Hematopoietic multipotent progenitor cell treated with erythropoietin and hydrocortisone succinate and interleukin-3 and kit ligand, for 4 days (in vitro differentiated cells): ENCODE measurements around the gene IL21R.
"Not testable (repeated sequence)": the region's sequence is repeated elsewhere in the genome, so short reads cannot be mapped to it uniquely, and the experiment has no call there.

Experiments used
- DNase-seq: peaks from one replicate; pipeline ENCODE4 v3.0.0-alpha.2; 2015

IL21R gene

DNA sequence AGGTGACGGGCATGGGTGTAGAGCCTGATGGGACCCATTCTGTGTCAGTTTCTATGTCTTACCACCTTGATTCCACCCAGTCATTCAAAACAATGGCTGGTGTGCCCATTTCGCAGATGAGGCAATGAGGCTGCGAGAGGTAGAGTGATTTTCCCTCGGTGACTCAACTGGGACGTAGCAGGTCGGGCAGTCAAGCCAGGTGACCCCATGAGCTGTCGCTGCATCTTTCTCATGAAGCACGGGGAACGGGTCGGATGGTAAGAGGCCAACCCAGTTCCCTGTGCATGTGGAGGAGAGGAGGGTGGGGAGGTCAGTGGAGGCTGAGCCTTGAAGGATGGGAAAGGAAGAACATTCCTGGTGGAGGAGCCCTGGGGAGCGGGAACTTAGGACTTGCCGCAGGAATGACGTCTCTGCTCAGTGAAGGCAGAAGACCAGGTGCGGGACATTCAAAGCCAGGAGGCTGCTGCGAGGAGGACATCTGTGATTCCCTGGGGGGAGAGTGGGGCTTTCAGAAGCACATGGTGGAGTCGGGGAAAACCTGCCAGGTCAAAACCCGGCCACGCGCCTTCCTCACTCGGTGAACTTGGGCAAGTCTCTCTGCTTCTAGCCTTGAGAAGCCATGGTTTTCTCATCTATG lies 1.1 kb downstream of the IL21R start:
- no peak for DNase-seq

GRCh38 chr16:27403601-27403992 lies 1.6 kb downstream of the IL21R start:
- DNase-seq: no peak

DNA sequence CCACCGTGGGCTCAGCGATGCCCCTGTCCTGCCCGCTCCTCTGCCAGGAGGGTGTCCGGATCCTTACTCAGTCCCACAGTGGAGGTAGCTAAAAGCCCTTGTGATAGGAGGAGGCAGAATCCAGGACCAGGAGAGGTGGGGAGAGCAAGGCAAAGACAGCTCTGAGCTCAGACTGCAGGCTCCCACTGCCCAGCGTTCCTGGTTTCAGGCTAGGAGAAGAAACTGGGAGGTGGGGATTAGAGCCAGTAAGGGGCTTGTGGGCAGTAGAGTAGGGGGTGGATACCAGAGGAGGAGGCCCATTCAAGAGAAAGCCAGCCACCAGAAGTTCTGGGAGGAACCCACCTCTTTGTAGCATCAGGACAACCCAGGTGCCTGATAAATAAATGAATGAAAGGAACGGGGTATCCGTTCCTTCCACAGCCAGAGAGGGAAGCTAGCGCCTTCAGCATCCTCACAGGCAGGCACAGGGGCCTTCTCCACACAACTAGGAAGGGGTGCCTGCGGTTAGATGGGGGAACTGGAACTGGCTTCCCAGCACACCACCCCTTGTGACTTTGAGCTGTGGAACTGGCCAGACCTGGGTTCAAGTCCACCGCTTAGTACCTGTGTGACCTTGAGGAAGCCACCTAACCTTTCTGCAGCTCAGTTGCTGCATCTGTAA lies 2.3 kb downstream of the IL21R start:
- no peak for DNase-seq

- DNase-seq: peak; percentile 38
These were observed 3.8 kb downstream of the IL21R start for GRCh38 chr16:27405546-27406451.

DNA sequence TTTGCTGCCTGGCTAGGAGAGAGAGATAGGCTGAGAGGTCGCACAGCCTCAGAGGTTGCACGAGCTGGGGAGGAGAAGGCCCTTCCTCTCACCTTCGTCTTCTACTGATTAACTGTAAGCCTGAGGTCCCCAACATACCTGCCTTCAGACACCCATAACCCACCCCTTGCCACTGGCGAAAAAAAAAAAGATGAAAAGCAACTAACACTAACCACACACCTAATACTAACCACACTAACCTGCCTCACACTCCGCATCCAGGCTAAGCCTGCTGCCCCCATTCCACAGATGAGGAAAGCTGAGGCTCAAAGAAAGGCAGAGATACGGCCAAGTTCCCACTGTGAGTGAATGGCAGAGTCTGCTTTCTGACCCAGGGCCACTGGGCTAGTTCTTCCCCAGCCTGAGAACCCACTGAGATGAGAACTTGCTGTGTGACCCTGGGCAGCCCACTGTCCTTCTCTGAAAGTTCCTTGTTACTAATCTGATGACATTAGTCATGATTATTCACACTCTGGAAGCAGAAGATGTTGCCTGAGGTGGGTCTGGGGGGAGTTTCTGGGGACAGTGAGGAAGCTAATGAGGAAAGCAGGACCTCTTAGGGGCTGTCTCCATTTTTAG lies 4.6 kb downstream of the IL21R start:
- DNase-seq: no peak

DNA sequence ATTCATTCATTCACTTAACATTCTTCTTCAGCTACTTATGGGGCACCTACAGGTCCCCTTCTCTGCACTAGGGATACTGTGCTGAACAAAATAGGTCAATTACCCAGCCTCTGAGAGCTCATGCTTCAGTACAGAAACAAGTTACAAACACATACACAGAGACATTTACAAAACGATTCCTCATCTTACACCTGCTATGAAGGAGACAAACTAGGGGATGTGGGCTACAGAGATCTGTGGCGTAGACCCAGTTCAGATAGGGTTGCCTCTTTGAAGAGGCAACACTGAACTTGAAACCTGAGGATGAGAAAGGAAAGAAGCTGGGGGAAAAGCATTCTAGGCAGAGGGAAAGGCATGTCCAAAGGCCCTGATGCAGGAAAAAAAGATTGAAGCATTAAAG lies 5.2 kb downstream of the IL21R start:
- no peak for DNase-seq

GRCh38 chr16:27408012-27408601 lies 6.1 kb downstream of the IL21R start:
- peak; percentile 63 for DNase-seq

GRCh38 chr16:27408602-27409031 lies 6.6 kb downstream of the IL21R start:
- no peak for DNase-seq

- not testable (repeated sequence) for DNase-seq
These were observed 8.0 kb downstream of the IL21R start for GRCh38 chr16:27409958-27410357.

DNA sequence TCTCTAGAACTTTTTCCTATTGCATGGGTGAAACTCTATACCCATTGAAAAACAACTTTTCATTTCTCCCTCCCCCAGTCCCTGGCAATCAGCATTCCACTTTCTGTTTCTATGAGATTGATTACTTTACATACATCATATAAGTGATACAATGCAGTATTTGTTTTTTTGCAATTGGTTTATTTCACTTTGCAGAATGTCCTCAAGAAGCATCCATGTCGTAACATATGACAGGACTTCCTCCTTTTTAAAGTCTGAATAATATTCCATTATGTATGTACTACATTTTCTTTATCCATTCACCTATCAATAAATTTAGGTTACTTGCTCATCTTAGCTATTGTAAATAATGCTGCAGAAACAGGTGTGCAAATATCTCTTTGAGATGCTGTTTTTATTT lies 8.8 kb downstream of the IL21R start:
- DNase-seq: no peak

DNA sequence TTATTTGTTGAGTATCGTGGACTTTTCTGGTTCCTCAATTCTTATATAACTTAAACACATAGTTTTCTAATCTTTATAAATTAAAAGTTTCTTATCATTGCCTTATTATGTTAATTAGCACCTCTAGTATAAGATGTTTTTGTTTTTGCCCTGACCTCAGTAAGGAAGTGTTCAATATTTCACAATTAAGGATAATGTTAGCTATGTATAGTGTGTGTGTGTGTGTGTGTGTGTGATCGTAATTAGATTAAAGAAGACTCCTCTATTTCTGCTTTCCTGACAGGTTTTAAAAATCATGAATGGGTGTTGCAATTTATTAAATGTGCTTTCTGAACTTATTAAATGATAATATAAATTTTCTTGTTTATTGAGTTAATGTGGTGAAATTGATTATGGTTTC lies 12.0 kb downstream of the IL21R start:
- DNase-seq: no peak

DNA sequence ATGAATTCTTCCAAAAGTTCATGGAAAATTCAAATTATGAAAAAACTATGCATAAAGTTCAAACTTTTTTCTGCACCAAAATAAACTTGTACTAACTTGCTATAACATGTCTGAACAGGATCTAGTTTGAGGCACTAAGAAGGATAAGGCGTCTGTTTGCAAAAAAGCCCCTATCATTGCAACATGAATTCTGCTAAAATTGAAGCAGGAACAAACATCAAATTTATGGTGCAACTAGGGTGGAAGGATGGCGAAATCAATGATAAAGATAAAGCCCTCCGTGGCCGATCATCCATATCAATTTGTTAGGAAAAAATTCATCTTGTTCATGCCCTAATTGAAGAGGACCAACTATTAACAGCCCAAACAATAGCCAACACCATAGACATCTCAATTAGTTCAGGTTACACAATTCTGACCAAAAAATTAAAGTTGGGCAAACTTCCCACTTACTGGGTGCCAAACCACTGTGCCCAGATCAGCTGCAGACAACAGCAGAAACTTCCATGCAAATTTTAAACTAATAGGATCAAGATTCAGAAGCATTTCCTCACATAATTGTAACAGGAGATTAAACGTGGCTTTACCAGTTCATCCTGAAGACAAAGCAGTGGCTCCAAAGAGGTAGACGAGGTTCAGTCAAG lies 12.9 kb downstream of the IL21R start:
- DNase-seq: peak; percentile 53

- no peak for DNase-seq
These were observed 15.2 kb downstream of the IL21R start for GRCh38 chr16:27417047-27417671.

DNA sequence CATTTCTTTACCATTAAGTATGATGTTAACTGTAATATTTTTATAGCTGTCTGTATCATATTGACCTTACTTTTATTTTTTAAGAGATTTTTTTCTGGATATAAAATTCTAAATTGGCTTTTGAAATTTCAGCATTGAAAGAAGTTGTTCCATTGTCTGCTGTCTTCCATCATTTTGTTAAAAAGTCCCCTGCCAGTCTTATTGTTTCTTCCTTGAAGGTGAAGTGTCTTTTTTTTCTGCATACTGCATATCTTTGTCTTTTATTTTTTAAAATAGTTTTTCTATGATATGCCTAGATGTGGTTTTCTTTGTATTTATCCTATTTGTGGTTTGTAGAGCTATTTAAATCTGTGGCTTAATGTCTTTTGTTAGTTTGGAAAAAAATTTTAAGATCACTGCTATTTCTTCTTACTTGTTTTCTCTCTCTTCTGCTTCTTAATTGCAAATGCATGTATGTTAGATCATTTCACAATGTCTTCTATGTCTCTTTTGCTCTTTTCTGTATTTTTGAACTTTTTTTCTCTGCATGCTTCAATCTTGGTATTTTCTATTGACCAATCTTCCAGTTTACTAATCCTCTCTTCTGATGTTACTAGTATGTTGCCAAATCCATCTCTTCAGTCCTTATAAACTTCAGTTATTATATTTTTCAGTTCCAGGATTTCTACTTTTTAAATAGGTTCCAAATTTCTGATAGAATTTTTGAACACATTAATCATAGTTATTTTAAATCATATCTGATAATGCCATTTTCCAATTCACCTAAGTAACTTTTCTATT lies 20.2 kb downstream of the IL21R start:
- no peak for DNase-seq

GRCh38 chr16:27424772-27425498 lies 23.0 kb downstream of the IL21R start:
- no peak for DNase-seq

DNA sequence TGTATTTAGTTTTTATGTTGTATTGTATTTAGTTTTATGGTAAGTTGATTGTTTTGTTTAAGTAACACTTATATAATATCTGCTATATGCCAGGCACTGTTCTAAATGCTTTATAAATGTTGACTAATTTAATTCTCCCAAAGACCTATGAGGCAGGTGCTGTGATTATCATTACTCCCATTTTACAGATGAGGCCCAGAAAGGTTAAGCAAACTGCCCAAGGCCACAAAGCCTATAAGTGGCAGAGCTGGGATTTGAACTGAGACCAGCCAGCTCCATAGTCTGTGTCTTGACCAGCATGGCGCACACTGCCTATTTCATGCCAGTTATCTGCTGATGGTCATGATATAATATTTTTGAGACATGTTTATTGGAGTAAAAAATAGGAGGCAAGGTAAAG lies 24.0 kb downstream of the IL21R start:
- DNase-seq: no peak

- peak; percentile 71 for DNase-seq
These were observed 24.7 kb downstream of the IL21R start for GRCh38 chr16:27426423-27427408.

GRCh38 chr16:27427538-27427937 lies 25.6 kb downstream of the IL21R start:
- no peak for DNase-seq
